ENCODE measurements around the gene CXCL17.

CXCL17 gene

DNA sequence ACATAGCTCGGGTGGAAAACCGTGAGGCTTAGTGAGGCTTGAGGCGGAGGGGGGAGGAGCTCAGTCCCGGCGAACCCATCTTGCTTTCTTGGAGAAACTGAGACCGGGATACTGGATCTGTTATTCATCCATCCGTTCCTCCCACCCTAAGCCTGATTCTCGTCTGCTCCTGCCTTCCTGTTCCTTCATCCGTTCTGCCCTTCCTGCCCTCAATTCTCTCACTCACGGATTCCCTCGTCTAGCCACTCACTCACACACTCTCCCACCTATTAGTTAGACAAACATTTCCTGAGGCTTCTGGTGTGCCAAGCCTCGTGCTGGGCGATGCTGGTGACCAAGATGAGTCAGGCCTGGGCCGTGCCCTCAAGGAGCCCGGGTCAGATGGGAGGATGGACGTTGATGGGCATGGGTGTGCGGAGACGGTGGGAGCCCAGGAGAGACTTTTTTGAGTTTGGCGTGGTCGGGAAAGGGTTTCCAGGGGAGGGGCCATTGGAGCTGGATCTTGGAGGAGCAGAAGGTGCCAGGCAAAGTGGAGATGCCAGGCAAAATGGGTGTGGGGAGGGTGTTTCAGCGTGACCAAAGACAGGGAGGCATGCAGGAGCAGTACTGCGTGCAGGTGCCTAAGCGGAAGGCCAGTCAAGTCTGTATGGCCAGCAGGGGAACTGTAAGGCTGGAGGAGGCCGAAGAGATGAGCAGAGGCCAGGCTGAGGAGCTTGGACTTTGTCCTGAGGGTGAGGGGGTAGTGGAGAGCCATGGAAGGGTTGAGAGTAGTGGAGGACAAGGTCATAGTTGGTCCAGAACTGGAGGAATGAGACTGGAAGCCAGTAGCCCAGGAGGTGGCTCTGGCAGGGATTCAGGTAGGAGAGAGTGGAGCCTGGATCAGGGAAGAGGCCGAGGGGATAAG is 45.2 kb downstream of the CXCL17 start:
- no peak for DNase-seq

DNA sequence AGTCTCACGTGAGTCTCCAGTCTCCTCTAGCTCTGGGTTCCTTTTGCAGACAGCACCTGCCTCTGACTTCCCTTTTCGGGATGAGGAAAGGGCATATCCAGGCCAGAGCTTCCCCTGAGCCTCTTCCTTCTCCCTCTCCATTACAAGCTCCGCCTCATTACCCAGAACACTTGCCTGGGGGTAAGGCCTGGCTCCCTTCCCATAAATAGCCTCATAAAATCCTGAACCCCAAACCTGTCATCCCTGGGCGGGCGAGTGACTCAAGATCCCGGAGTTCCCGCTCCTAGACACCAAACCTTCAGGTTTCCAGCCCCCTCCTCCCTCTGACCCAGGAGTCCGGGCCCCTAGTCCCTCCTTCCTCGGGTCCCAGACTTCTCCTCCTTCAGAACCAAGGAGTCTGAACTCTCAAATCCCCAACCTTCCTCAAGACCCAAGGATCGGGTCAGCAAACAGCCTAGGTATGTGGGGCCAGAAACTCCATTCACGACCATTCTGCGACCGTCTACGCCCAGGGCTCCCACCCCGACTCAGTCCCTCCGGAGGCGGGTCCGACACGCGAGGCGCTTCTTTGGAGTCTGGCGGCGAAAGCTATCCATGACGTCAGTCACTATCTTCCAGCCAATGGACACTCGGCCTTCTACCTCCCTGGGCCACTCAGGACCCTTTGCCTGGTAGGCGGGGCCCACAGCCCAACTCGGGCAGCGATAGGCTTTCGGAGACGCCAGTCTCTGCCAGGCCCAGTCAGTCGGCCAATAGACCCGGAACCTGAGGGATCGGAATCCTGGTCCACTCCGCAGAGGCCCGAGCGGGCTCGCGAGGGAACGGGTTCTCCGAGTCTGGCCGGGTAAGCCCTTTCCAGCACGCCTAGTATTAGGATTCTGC is 46.1 kb downstream of the CXCL17 start:
- peak; percentile 99 for DNase-seq

DNA sequence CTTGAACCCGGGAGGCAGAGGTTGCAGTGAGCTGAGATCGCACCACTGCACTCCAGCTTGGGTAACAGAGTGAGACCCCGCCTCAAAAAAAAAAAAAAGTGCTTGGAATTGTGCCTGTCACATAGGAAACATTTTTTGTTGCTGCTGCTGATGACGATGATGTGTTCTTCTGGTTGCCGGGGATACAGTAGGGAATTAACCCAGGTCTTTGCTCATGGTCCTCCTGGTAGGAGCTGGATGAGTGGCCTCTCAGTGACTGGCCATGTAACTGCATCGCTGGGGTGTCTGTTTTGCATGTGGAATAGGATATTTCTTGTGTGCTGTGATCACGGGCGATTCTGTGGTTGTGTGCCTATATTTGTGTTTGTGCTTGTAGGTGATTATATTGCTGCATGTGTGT is 48.0 kb downstream of the CXCL17 start:
- DNase-seq = peak; percentile 51

DNA sequence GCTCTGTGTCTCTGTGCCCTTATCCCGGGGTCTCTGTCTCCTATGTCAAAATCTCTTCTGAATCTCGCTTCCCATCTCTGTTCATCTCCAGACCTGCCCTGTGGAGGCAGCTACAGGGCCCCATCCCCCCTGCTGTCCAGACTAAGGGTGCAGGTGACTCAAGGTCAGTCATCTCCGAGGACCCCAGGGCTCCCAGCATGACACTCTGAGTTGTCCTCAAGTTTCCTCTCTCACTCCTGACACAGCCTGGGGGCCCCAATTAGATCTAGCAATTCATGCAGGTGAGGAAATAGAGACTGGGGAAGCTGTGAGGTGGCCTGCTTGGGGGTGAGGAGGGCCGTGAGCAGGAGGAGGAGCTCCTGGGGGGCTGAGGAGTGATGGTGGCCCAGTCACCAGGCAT is 50.6 kb downstream of the CXCL17 start:
- no peak for DNase-seq

- peak; percentile 33 for DNase-seq
Measured at GRCh38 chr19:42389899-42390298, 52.8 kb downstream of the CXCL17 start, which contains the start of gene CNFN. Gene CNFN, minus strand, starts transcription at chr19:42390297. Its CDS starts 1,260 bp downstream, at chr19:42389037.

DNA sequence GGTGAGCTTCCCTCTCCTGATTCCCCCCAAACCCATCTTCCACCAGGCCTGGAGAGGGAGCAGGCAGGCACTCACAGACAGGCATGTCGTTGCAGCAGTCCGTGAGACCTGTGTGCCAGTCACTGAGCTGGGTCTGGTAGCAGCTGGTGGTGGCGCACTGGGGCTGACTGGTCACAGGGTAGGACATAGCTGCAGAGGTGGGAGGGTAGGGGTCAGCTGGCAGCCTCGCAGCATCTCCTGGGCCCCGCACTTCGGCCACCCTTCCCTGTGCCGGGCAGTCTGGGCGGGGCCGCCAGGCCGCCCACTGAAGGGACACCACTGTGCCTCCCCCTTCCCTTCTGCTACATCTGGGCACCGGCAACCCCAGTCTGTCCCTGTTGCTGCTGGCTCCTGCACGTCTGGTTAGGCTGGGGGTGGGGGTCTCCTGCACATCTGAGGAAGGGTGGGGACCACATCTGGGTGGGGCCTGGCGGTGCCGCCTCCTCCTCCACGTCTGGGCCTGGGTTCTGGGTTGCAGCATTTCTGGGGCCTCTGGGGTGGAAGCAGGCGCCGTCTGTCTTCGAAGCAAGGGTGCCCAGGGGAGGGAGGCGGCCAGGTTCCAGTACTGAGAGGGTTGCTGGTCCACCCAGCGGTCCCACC is 53.8 kb downstream of the CXCL17 start:
- DNase-seq = no peak

GRCh38 chr19:42386974-42387707 is 55.6 kb downstream of the CXCL17 start:
- peak; percentile 94 for DNase-seq

- peak; percentile 44 for DNase-seq
Measured at GRCh38 chr19:42380155-42380554, 62.6 kb downstream of the CXCL17 start.
